Measurements from ENCODE around the gene SIKE1. TPM values are rescaled to one million over a fixed set of nuclear protein-coding genes. Genes with fewer than 3 reads are reported as not detected.

Gene SIKE1
- polyA plus RNA-seq, 1 donor (not counting 4 experiments of a cell fraction or from before 2014, with no cell fraction given) = 40.3 TPM

DNA sequence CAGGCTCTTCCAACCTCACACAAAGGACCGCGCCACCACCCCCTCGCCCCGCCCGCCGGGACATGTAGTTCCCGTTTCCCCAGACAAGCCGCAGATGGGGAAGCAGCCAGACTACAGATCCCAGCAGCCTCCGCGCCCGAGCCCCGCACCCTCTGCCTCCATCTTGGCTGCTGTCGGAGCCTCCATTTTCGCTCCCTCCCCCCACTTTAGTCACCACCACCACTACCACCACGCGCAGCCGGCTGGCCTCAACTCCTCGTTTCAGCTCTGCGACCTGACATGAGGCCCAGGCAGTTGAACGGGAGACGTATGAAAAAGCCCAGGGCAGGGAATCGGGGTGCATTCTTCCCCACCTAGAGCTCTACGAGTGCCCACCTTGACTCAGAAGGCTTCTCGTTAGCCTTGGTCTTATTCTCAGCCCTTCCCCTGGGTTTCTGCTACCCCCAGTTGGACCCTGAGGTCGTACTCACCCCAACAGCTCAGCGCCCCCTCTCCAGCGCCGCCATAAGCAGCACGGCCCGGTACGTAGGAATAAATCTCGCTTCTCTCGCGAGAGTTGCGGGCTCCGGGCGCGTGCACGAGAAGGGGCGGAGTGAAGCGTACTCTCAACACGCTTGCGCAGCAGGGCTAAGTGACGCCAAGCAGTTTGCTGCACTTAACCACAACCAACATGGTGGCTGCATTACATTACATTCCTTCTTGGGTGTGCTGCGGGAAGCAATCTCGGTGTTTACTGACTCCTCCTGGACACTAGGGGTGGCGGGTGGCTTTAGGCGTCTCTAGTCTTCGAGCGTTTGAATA lies 22.8 kb downstream of the SIKE1 start, which contains the start of gene CSDE1:
TSS of gene CSDE1 (minus strand) at position 530 of the 801 bp plus-strand sequence. CDS start 18,094 bp downstream, outside the sequence.
- H3K27ac ChIP-seq (ENCODE audit: control insufficient read depth, insufficient read depth, low read length) = peak within 1 kb of the TSS; percentile 99
- H3K4me3 ChIP-seq (ENCODE audit: control insufficient read depth in 2 of 3, extremely low read depth in 1 of 3, insufficient read depth in 2 of 3, low read depth in 1 of 3, low read length in 3 of 3) = peak within 1 kb of the TSS; percentile 79 to 99 (median 94)
- TF ChIP-seq EZH2 (IDR thresholded peaks at IDR 0.05; ENCODE audit: low read length) (no peak), CTCF (optimal IDR thresholded peaks at IDR 0.05 in 1 of 3, IDR thresholded peaks at IDR 0.05 in 1 of 3, conservative IDR thresholded peaks at IDR 0.05 in 1 of 3; ENCODE audit: extremely low read depth in 1 of 3, insufficient read depth in 2 of 3, low read length in 3 of 3) (peak; percentile 50 to 70 (median 57))
- peak within 1 kb of the TSS; percentile 100 for H3K9ac ChIP-seq (ENCODE audit: control insufficient read depth, extremely low read depth, insufficient read depth, low read length)
- H3K4me2 ChIP-seq (ENCODE audit: control insufficient read depth, extremely low read depth, insufficient read depth, low read depth, low read length) = peak within 1 kb of the TSS; percentile 92
- peak within 1 kb of the TSS; percentile 83 for H2AFZ ChIP-seq (ENCODE audit: control insufficient read depth, low read length)
- H4K20me1 ChIP-seq (ENCODE audit: control insufficient read depth, extremely low read depth, insufficient read depth, low read length) = peaks cover 34% of the 10 kb centered on the region
- dilution Hi-C loops (cut with MboI; ENCODE audit: extremely low pct_ligation_motif_present, low sequenced_read_pairs) = no loop called here
- FAIRE-seq (peak; percentile 79), DNase-seq (ENCODE audit: low read depth, low spot score) (peak; percentile 97)
- H3K9me3 ChIP-seq (ENCODE audit: control insufficient read depth, low read depth, low read length) = no peaks in the 10 kb centered on the region
- no peaks in the 10 kb centered on the region for H3K27me3 ChIP-seq (ENCODE audit: control insufficient read depth, extremely low read depth, insufficient read depth, low read length)
- H3K79me2 ChIP-seq (ENCODE audit: control insufficient read depth, insufficient read depth, low read length) = peaks cover 50% of the 10 kb centered on the region
- H3K36me3 ChIP-seq (ENCODE audit: control insufficient read depth in 2 of 2, extremely low read depth in 1 of 2, insufficient read depth in 2 of 2, low read length in 2 of 2) = peaks cover 0 to 3% of the 10 kb centered on the region in 2 experiments
- peaks cover 4% of the 10 kb centered on the region for H3K9me1 ChIP-seq (ENCODE audit: control insufficient read depth, extremely low read depth, insufficient read depth, low read length)
- H3K4me1 ChIP-seq (ENCODE audit: control insufficient read depth, extremely low read depth, insufficient read depth, low read length) = peaks cover 30% of the 10 kb centered on the region

GRCh38 chr1:114756949-114757454 lies 23.5 kb downstream of the SIKE1 start:
- FAIRE-seq = no peak

More at GRCh38 chr1:114756949-114757454, 23.5 kb downstream of the SIKE1 start:
- dilution Hi-C loops (cut with MboI; ENCODE audit: extremely low pct_ligation_motif_present, low sequenced_read_pairs) = no loop called here
- Histone ChIP-seq H3K4me2 (ENCODE audit: control insufficient read depth, extremely low read depth, insufficient read depth, low read depth, low read length) (peak overlapping the region; percentile 92), H3K36me3 (ENCODE audit: control insufficient read depth in 2 of 2, extremely low read depth in 1 of 2, insufficient read depth in 2 of 2, low read length in 2 of 2) (peaks cover 0 to 3% of the 10 kb centered on the region in 2 experiments), H3K9ac (ENCODE audit: control insufficient read depth, extremely low read depth, insufficient read depth, low read length) (peak overlapping the region; percentile 100), H2AFZ (ENCODE audit: control insufficient read depth, low read length) (no peak overlapping the region), H3K79me2 (ENCODE audit: control insufficient read depth, insufficient read depth, low read length) (peaks cover 57% of the 10 kb centered on the region), H3K4me1 (ENCODE audit: control insufficient read depth, extremely low read depth, insufficient read depth, low read length) (peaks cover 30% of the 10 kb centered on the region), H3K4me3 (ENCODE audit: control insufficient read depth in 2 of 3, extremely low read depth in 1 of 3, insufficient read depth in 2 of 3, low read depth in 1 of 3, low read length in 3 of 3) (peak overlapping the region; percentile 79 to 99 (median 94)), H4K20me1 (ENCODE audit: control insufficient read depth, extremely low read depth, insufficient read depth, low read length) (peaks cover 40% of the 10 kb centered on the region), H3K9me1 (ENCODE audit: control insufficient read depth, extremely low read depth, insufficient read depth, low read length) (peaks cover 4% of the 10 kb centered on the region), H3K27ac (ENCODE audit: control insufficient read depth, insufficient read depth, low read length) (peak overlapping the region; percentile 99), H3K27me3 (ENCODE audit: control insufficient read depth, extremely low read depth, insufficient read depth, low read length) (no peaks in the 10 kb centered on the region), H3K9me3 (ENCODE audit: control insufficient read depth, low read depth, low read length) (no peaks in the 10 kb centered on the region)
- TF ChIP-seq EZH2 (IDR thresholded peaks at IDR 0.05; ENCODE audit: low read length) = no peak
- TF ChIP-seq CTCF (optimal IDR thresholded peaks at IDR 0.05 in 1 of 3, IDR thresholded peaks at IDR 0.05 in 1 of 3, conservative IDR thresholded peaks at IDR 0.05 in 1 of 3; ENCODE audit: extremely low read depth in 1 of 3, insufficient read depth in 2 of 3, low read length in 3 of 3) = no peak
- no peak for DNase-seq (ENCODE audit: low read depth, low spot score)

Data from keratinocyte (primary cell).